GM19328 (cell line): ENCODE results near the gene TEX54.
"Not testable (repeated sequence)": the region's sequence is repeated elsewhere in the genome, so short reads cannot be mapped to it uniquely, and the experiment has no call there.

Experiments used
- ATAC-seq: cut with Tn5 transposase; IDR thresholded peaks from one replicate; pipeline ENCODE4 v1.9.1; 2021; ENCODE audit warnings: mild to moderate bottlenecking, moderate library complexity; ENCODE audit not compliant: unreplicated experiment

The TEX54 gene

DNA sequence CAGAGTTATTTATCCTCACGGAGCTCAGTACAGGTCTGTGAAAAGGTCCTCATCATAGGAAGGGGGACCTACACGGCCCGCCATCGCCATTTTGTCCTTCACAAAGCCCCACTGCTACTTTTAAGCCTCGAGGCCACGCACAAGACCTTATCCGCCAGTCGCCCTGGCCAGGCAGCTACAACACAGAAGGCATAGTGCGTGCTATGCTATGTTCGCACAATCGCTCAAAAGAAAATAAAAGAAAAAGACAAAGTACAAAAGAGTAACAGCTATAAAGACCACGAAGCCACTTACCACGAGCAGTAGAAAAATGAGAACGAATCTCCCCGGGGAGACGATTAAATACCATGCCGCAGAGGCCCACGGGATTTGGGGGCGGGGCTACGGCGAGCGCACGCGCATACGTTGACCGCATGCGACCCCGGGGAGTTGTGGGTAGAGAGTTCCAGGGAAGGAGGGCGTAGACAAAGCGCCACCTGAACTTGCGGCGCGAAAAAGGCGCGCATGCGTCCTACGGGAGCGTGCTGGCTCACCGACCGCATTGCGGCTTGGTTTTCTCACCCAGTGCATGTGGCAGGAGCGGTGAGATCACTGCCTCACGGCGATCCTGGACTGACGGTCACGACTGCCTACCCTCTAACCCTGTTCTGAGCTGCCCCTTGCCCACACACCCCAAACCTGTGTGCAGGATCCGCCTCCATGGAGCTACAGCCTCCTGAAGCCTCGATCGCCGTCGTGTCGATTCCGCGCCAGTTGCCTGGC lies 23.1 kb upstream of the TEX54 start:
- peak; percentile 85 for ATAC-seq

DNA sequence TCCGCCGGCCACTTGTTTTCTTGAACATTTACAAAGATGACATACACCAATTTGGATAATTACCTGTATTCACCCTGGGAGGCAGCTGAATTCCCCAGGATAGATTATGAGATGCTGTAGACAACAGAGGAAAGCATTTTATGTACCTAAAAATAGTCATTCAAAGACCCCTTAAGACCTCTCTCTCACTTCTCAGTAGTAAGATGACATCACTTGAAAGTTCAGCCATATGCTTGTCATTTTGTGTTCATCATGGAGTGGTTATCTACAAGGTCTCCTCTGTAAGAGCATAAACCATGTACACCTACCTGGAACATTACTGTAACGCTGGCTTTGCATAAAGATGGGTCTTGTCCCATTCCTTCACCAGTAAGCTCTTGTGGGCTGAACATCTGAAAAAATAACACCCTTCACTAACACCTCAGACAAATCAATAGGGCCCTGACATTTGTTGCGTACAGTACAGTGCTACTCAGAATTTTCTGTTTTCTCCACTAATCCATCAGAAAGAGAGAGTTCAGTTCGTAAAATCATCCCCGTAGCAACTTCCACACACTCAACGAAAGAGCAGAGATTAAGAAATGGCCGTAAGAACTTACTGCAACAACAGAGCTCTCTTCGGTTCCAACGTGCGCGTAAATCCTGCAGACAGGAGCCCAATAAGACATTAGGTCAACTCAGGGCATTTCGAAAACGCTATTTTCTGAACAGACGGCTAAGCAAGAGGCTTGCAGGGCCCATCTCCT lies 22.4 kb upstream of the TEX54 start:
- no peak for ATAC-seq

- ATAC-seq: no peak
Observed at GRCh38 chr11:62854013-62854824, 21.6 kb upstream of the TEX54 start.

- no peak for ATAC-seq
Observed at GRCh38 chr11:62853279-62853965, 20.8 kb upstream of the TEX54 start.

DNA sequence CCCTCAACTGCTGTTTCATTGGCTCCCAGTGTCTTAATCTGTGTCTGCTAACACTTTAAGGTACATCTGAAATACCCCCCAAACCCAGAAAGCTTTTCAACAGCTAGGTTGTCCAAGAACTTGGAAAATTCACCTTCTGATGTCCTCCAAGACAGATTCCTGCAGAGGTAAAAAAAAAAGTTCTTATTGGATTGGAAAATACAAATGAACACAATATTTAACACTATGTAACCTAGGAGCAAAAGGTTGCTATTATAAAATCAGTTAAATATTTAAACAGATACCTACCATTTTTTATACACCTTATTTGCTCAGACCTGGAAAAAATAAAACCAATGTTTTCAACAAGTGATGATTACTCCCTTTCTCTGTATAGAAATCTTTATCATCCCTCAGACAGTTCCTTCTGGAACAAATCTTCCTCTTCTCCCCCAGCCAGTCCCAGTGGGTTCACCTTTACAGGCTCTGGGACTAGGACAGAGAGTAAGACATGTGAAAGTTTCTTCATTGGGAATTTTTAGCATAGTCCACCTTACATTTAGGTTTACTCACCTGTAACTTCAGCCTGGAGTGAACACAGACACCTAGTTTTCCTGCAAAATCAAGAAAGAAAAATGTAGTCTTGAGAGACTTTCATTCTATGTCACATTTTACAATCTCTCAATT lies 20.0 kb upstream of the TEX54 start:
- ATAC-seq: no peak

DNA sequence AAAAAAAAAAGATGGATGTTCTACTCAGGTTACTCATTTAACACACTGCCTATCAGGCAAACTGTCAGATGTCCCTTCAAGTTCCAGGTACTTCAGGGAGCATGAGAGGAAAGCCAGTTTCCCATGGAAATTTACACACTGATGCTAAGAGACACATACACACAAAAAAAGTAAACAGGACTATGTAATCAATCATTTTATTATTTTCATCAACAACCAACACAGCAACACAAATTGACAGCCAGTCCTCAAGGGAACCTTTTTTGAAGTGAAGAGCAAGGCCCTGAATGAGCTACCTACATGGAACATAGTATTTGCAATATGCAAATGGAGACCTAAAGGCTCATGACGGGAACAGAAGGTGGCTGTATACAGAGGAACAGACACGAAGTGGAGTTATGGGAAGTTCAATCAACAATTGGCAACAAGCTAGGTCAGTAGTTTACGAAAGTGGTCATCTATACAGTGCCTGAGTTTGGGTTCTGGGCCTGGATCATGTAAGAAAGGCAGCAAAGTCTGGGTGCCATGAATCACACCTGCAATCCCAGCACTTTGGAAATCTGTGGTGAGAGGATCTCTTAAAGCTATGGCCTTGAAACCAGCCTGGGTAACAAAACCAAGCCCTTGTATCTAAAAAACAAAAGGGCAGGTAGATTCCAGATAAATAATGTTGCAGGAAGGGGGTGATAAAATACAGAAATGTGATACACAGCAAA lies 19.3 kb upstream of the TEX54 start:
- no peak for ATAC-seq

- ATAC-seq: no peak
Observed at GRCh38 chr11:62850911-62851806, 18.5 kb upstream of the TEX54 start.

GRCh38 chr11:62847767-62848314 lies 15.2 kb upstream of the TEX54 start:
- ATAC-seq: no peak

- no peak for ATAC-seq
Observed at GRCh38 chr11:62846177-62846576, 13.5 kb upstream of the TEX54 start.

- no peak for ATAC-seq
Observed at GRCh38 chr11:62844154-62844553, 11.5 kb upstream of the TEX54 start.

- no peak for ATAC-seq
Observed at GRCh38 chr11:62843466-62843865, 10.8 kb upstream of the TEX54 start.

DNA sequence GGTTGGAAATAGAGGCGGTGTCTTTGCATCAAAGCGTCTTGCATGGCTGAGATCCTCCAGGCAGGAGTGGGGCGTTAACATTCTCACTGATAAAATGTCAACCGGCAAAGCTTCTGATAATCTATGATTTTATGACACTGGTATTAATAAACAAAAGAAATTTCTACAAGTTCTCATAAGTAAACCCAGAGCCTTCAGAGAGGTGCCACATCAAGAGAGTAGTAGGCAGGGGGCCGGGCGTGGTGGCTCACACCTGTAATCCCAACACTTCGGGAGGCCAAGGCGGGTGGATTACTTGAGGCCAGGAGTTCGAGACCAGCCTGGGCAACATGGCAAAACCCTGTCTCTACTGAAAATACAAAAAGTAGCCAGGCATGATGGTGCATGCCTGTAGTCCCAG lies 10.2 kb upstream of the TEX54 start:
- ATAC-seq: not testable (repeated sequence)

DNA sequence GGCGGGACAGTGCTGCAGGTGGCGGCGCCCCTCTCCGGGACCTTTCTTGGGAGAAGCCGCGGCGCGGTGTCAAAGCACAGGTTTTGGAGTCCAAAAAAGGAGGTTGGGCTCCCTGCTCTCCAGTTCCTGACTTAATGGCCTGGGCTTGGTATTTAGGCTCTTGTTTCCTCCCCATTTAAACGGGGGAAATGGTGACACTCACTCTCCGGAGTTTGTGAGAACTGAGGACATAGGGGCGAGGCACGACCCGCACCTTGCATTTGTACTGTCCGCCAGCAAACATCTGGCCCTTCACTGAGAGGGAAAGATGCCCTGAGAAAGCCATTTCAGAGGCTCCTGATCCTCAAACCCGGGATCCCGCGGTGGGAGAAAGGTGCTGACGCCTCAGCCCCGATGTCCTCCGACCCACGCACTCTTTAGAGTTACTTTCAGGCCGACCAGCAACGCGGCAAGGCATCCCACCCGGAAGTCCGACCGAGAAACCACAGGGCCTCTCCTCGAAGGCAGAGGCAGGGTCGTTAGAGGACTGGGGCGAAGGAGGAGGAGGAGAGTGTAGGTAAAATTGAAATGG lies 9.6 kb upstream of the TEX54 start:
- ATAC-seq: no peak

- ATAC-seq: peak; percentile 60
Observed at GRCh38 chr11:62841361-62842170, 8.9 kb upstream of the TEX54 start.

- ATAC-seq: not testable (repeated sequence)
Observed at GRCh38 chr11:62840721-62841360, 8.2 kb upstream of the TEX54 start.

DNA sequence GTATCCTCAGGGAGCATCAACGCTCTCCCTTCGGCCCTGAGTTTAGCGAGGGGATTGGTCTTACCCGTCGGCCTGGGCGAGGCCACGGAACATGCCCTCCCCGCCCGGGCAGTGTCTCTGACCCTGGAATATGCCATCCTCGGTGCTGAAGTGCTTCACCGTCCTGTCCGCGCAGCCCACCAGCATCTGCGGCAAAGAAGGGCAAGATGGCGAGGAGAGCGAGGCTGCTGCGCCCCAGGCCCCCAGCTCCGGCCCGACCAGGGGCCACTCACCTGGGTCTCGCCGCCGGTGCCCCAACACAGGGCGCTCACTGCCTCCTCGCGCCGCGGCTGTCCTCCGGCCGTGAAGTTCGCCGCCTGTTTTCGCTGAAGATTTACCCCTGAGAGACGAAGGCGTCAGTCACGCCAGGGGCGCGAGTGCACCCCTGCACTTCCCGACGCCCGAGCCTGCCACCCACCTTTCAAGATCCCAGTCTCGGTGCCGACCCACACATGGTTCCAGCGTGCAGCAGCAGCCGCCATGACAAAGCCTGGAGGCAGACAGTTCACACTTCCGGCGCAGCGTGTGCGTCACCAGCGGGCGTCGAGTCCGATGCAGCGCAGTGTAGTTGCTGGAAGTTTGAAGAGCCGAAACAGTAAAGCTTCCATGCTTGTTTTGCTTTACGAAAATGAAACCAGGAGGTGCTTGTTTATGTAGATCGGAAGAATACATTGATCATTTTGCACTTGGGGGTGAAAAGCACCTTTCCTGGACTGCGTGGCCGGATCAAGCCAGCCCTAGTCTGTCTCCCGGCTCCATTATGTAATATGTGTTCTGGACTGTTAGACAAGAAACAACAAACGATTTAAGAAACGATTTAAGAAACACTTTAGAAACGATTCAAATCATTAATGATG lies 6.7 kb upstream of the TEX54 start, which contains the start of gene WDR74:
Gene WDR74, minus strand, starts transcription at position 541 of the 896 bp plus-strand sequence. Its CDS starts 20 bp downstream, at position 521.
- peak; percentile 42 for ATAC-seq
